Measurements from ENCODE around the gene E2F8. TPM values are rescaled to one million over a fixed set of nuclear protein-coding genes. Genes with fewer than 3 reads are reported as not detected.

E2F8 gene
- total and polyA plus RNA-seq, 2 donors (not counting 3 experiments of a cell fraction or from before 2014, with no cell fraction given), result 6.5 to 19.1 TPM

- no peaks in the 10 kb centered on the region for H3K79me2 ChIP-seq (ENCODE audit: control insufficient read depth, insufficient read depth, low read length)
- no peak overlapping the region for H3K4me3 ChIP-seq (replicated peaks in 1 of 3; ENCODE audit: insufficient read depth in 1 of 3, low read depth in 1 of 3, low read length in 3 of 3)
- POLR2A ChIA-PET, result no interaction called here
- no peaks in the 10 kb centered on the region for H3K4me1 ChIP-seq (ENCODE audit: control insufficient read depth, extremely low read depth, insufficient read depth, low read length)
- no TSS peak for BruUV-seq (replicated peaks)
- H4K20me1 ChIP-seq (replicated peaks; ENCODE audit: control insufficient read depth, extremely low read depth, insufficient read depth, low read length), result no peaks in the 10 kb centered on the region
- DNase-seq (ENCODE audit: low read depth, low spot score) (no peak), FAIRE-seq (no peak)
- no peak overlapping the region for H3K4me2 ChIP-seq (ENCODE audit: insufficient read depth, low read length)
- intact Hi-C loops (cut with micrococcal nuclease), result loop anchor here (10.0 kb wide), 1 partner anchor 651 kb away; no protein-coding TSS in a partner anchor
- H3K9me1 ChIP-seq (replicated peaks; ENCODE audit: control insufficient read depth, extremely low read depth, insufficient read depth, low read length), result no peaks in the 10 kb centered on the region
- no peak overlapping the region for H2AFZ ChIP-seq (ENCODE audit: low read depth, low read length)
- H3K36me3 ChIP-seq (ENCODE audit: control insufficient read depth in 2 of 2, extremely low read depth in 1 of 2, insufficient read depth in 2 of 2, low read length in 2 of 2), result no peaks in the 10 kb centered on the region
- CTCF ChIA-PET, result interaction anchor here (0.8 to 2.3 kb wide), 4 partner anchors 177 to 304 kb away, joined by 3 to 7 read pairs (median 5); no protein-coding TSS in a partner anchor
- dilution Hi-C loops (cut with MboI; ENCODE audit: extremely low pct_ligation_motif_present, low sequenced_read_pairs), result no loop called here
- H3K9ac ChIP-seq (replicated peaks; ENCODE audit: extremely low read depth, insufficient read depth, low read length), result no peak overlapping the region
- TF ChIP-seq JUN (IDR thresholded peaks at IDR 0.05; ENCODE audit: borderline replicate concordance, insufficient read depth, insufficient read length, low read depth), result no peak
- TF ChIP-seq MYC (IDR thresholded peaks at IDR 0.05; ENCODE audit: low read depth, low read length), result no peak
- no peak for TF ChIP-seq POLR2AphosphoS5 (IDR thresholded peaks at IDR 0.05; ENCODE audit: insufficient read depth, low read depth, low read length)
- no peak for TF ChIP-seq POLR2A (IDR thresholded peaks at IDR 0.05; ENCODE audit: low read depth, low read length)
- TF ChIP-seq, protein P1, sequence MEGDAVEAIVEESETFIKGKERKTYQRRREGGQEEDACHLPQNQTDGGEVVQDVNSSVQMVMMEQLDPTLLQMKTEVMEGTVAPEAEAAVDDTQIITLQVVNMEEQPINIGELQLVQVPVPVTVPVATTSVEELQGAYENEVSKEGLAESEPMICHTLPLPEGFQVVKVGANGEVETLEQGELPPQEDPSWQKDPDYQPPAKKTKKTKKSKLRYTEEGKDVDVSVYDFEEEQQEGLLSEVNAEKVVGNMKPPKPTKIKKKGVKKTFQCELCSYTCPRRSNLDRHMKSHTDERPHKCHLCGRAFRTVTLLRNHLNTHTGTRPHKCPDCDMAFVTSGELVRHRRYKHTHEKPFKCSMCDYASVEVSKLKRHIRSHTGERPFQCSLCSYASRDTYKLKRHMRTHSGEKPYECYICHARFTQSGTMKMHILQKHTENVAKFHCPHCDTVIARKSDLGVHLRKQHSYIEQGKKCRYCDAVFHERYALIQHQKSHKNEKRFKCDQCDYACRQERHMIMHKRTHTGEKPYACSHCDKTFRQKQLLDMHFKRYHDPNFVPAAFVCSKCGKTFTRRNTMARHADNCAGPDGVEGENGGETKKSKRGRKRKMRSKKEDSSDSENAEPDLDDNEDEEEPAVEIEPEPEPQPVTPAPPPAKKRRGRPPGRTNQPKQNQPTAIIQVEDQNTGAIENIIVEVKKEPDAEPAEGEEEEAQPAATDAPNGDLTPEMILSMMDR (IDR thresholded peaks at IDR 0.05; ENCODE audit: extremely low read depth in 1 of 2, insufficient read depth in 1 of 2, low read depth in 1 of 2, low read length in 2 of 2), result no peak
- no peak for TF ChIP-seq FOS (IDR thresholded peaks at IDR 0.05; ENCODE audit: borderline replicate concordance, insufficient read depth, low read length)
- TF ChIP-seq MAX (IDR thresholded peaks at IDR 0.05; ENCODE audit: insufficient read depth, insufficient read length), result no peak
- TF ChIP-seq EZH2 (IDR thresholded peaks at IDR 0.05; ENCODE audit: borderline replicate concordance, low read depth, low read length, severe bottlenecking), result no peak
- TF ChIP-seq GATA2 (IDR thresholded peaks at IDR 0.05; ENCODE audit: insufficient read depth, insufficient read length, low read depth, low read length), result no peak
- peaks cover 4 to 11% of the 10 kb centered on the region in 2 experiments for H3K27me3 ChIP-seq (ENCODE audit: control insufficient read depth in 2 of 2, insufficient read depth in 2 of 2, low read length in 2 of 2)
- H3K9me3 ChIP-seq (replicated peaks; ENCODE audit: control insufficient read depth, insufficient read depth, low read length), result no peaks in the 10 kb centered on the region
- H3K27ac ChIP-seq (ENCODE audit: insufficient read depth, low read depth, low read length), result no peak overlapping the region
These were observed 13.1 kb upstream of the E2F8 start for GRCh38 chr11:19253817-19254216.

Measured in endothelial cell of umbilical vein (primary cell).